Mucosa of rectum (tissue), 2 donors: ENCODE results near the gene WDR26.
"Not testable (repeated sequence)": the region's sequence is repeated elsewhere in the genome, so short reads cannot be mapped to it uniquely, and the experiment has no call there.

Source experiments
- H3K27ac ChIP-seq, 2 donors: one replicate each; pipeline ENCODE4 v1.7.0; 2013; ENCODE audit warnings: inconsistent platforms in 2 of 2, low read depth in 2 of 2, low read length in 2 of 2
- H3K27me3 ChIP-seq, 2 donors: one replicate each; pipeline ENCODE4 v1.7.0; 2013; ENCODE audit warnings: low read length in 2 of 2; ENCODE audit not compliant: control insufficient read depth in 2 of 2, insufficient read depth in 2 of 2
- H3K36me3 ChIP-seq, 2 donors: one replicate each; pipeline ENCODE4 v1.7.0; 2013; ENCODE audit warnings: low read length in 2 of 2; ENCODE audit not compliant: control insufficient read depth in 2 of 2, insufficient read depth in 2 of 2
- H3K4me1 ChIP-seq, 2 donors: one replicate each; pipeline ENCODE4 v1.7.0; 2013; ENCODE audit warnings: low read length in 2 of 2, mild to moderate bottlenecking in 1 of 2; ENCODE audit not compliant: control insufficient read depth in 2 of 2, insufficient read depth in 2 of 2
- H3K4me3 ChIP-seq, 2 donors: one replicate each; pipeline ENCODE4 v1.7.0; 2013; ENCODE audit warnings: low read length in 2 of 2
- H3K9ac ChIP-seq, 2 donors: one replicate each; pipeline ENCODE4 v1.7.0; 2013; ENCODE audit warnings: low read length in 2 of 2, low read depth in 1 of 2, mild to moderate bottlenecking in 1 of 2
- H3K9me3 ChIP-seq, 2 donors: one replicate each; pipeline ENCODE4 v1.7.0; 2013; ENCODE audit warnings: low read length in 2 of 2; ENCODE audit not compliant: control insufficient read depth in 2 of 2
- donor health status: healthy.
- donor health status: Normal muscosa, but diverticular disease.

Gene WDR26

DNA sequence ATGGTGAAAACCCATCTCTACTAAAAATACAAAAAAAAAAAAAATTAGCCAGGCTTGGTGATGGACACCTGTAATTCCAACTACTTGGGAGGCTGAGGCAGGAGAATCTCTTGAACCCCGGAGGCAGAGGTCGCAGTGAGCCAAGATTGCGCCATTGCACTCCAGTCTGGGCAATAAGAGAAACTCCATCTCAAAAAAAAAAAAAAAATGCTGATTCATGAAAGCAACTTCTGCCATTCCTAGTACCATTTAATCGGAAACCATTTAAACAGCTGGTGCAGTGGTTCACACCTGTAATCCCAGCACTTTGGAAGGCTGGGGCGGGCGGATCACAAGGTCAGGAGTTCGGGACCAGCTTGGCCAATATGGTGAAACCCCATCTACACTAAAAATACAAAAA, 5.9 kb downstream of the WDR26 start:
- H3K9ac ChIP-seq: not testable (repeated sequence)
- Histone ChIP-seq H3K4me1 (peaks cover 12 to 28% of the 10 kb centered on the region in 2 donors), H3K36me3 (peaks cover 21 to 23% of the 10 kb centered on the region in 2 donors)

GRCh38 chr1:224427346-224427745, 7.3 kb downstream of the WDR26 start:
- H3K9ac ChIP-seq: no peak overlapping the region
- no peaks in the 10 kb centered on the region for H3K9me3 ChIP-seq
- H3K27ac ChIP-seq: no peak overlapping the region
- no peaks in the 10 kb centered on the region for H3K27me3 ChIP-seq
- H3K4me3 ChIP-seq: no peak overlapping the region
- peaks cover 10 to 21% of the 10 kb centered on the region in 2 donors for H3K4me1 ChIP-seq
- peaks cover 28 to 35% of the 10 kb centered on the region in 2 donors for H3K36me3 ChIP-seq

More for the DNA sequence above, 5.9 kb downstream of the WDR26 start:
- not testable (repeated sequence) for H3K4me3 ChIP-seq, H3K9me3 ChIP-seq, H3K27ac ChIP-seq, H3K27me3 ChIP-seq

- Histone ChIP-seq H3K36me3 (peaks cover 32 to 40% of the 10 kb centered on the region in 2 donors), H3K4me1 (peaks cover 6 to 17% of the 10 kb centered on the region in 2 donors)
- not testable (repeated sequence) for H3K9me3 ChIP-seq, H3K4me3 ChIP-seq, H3K27ac ChIP-seq, H3K27me3 ChIP-seq, H3K9ac ChIP-seq
Measured at GRCh38 chr1:224426869-224427268, 7.7 kb downstream of the WDR26 start.

- Histone ChIP-seq H3K4me1 (peaks cover 2 to 5% of the 10 kb centered on the region in 2 donors), H3K9ac (no peak overlapping the region), H3K9me3 (no peaks in the 10 kb centered on the region), H3K4me3 (no peak overlapping the region), H3K27ac (no peak overlapping the region), H3K27me3 (no peaks in the 10 kb centered on the region), H3K36me3 (peaks cover 43 to 49% of the 10 kb centered on the region in 2 donors)
Measured at GRCh38 chr1:224425279-224425884, 9.2 kb downstream of the WDR26 start.

DNA sequence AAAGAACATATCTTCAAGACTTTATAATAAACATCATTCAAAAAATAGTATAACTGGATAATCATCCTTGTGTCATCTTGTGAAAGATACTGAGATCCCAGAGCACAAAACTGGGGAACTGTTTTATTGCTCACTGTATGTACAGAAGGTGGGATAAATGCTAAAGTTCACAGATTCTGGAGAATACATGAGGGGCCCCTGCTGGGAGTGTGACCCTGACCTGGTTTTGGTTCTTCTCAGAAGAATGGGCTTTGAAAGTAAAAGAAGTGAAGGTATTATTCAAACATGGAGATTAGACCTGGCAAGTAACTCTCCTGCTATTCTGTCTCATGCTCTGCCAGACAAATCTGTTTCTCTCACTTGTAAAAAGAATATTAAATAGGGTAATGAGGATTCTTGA, 14.5 kb downstream of the WDR26 start:
- no peak overlapping the region for H3K27ac ChIP-seq
- no peak overlapping the region for H3K9ac ChIP-seq
- H3K27me3 ChIP-seq: no peaks in the 10 kb centered on the region
- H3K9me3 ChIP-seq: no peaks in the 10 kb centered on the region
- H3K4me1 ChIP-seq: no peaks in the 10 kb centered on the region
- H3K36me3 ChIP-seq: peaks cover 71 to 88% of the 10 kb centered on the region in 2 donors
- H3K4me3 ChIP-seq: no peak overlapping the region

GRCh38 chr1:224411766-224412165, 22.8 kb downstream of the WDR26 start:
- Histone ChIP-seq H3K36me3 (peaks cover 30 to 59% of the 10 kb centered on the region in 2 donors), H3K4me3 (no peak overlapping the region), H3K9me3 (no peaks in the 10 kb centered on the region), H3K27ac (no peak overlapping the region), H3K4me1 (no peaks in the 10 kb centered on the region), H3K27me3 (no peaks in the 10 kb centered on the region), H3K9ac (no peak overlapping the region)

DNA sequence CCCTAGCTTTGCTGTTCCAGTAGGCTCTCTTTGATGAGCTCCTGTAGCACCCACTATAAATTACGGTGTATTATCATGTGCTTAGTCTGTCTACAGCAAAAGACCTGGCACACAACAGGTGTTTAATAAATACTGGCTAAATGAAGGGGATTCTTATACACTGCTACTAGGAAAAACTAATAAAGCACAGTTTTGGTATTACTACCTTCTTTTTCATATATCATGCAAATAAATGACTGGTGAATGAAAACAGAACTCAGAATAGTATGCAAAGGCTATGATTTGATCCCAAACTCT, 26.4 kb downstream of the WDR26 start:
- H3K27me3 ChIP-seq: no peaks in the 10 kb centered on the region
- peaks cover 52 to 63% of the 10 kb centered on the region in 2 donors for H3K36me3 ChIP-seq
- no peak overlapping the region for H3K27ac ChIP-seq

GRCh38 chr1:224407571-224408293, 26.9 kb downstream of the WDR26 start:
- no peak overlapping the region for H3K27ac ChIP-seq
- peaks cover 47 to 63% of the 10 kb centered on the region in 2 donors for H3K36me3 ChIP-seq
- no peaks in the 10 kb centered on the region for H3K4me1 ChIP-seq
- H3K27me3 ChIP-seq: no peaks in the 10 kb centered on the region
- H3K4me3 ChIP-seq: no peak overlapping the region
- no peaks in the 10 kb centered on the region for H3K9me3 ChIP-seq
- no peak overlapping the region for H3K9ac ChIP-seq

More for the DNA sequence above, 26.4 kb downstream of the WDR26 start:
- Histone ChIP-seq H3K4me1 (no peaks in the 10 kb centered on the region), H3K9ac (no peak overlapping the region), H3K9me3 (no peaks in the 10 kb centered on the region), H3K4me3 (no peak overlapping the region)

GRCh38 chr1:224406216-224406615, 28.4 kb downstream of the WDR26 start:
- H3K27ac ChIP-seq: no peak overlapping the region
- no peaks in the 10 kb centered on the region for H3K27me3 ChIP-seq
- no peaks in the 10 kb centered on the region for H3K9me3 ChIP-seq
- H3K4me3 ChIP-seq: no peak overlapping the region
- no peaks in the 10 kb centered on the region for H3K4me1 ChIP-seq
- H3K9ac ChIP-seq: no peak overlapping the region
- H3K36me3 ChIP-seq: peaks cover 49 to 64% of the 10 kb centered on the region in 2 donors

DNA sequence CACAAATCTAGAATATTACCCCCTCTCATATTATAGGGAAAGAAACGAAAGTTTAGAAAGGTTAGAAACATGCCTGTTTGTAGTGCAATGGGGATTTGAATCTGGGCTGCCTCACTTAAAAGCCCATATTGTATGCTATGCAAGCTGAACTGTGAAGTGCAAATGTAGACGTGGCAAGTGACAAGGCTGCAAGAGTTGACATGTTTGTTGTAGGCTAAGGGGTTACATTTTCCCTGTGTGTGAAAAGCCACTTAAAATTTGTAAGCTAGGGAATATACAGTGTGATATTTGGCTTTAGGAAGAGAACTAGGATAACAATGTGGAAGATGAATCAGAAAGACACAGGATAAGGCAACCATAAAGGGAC, 29.0 kb downstream of the WDR26 start:
- H3K4me1 ChIP-seq: no peaks in the 10 kb centered on the region
- H3K36me3 ChIP-seq: peaks cover 43 to 64% of the 10 kb centered on the region in 2 donors
- no peaks in the 10 kb centered on the region for H3K9me3 ChIP-seq
- H3K4me3 ChIP-seq: no peak overlapping the region
- no peak overlapping the region for H3K9ac ChIP-seq
- H3K27ac ChIP-seq: no peak overlapping the region
- H3K27me3 ChIP-seq: no peaks in the 10 kb centered on the region
